Mesenchymal stem cell (in vitro differentiated cells and primary cell): ENCODE data around the gene AGAP1.

Experiments used
- DNase-seq: peaks from one replicate; pipeline ENCODE4 v3.0.0-alpha.2; 2013
- H2AFZ ChIP-seq: one replicate; pipeline ENCODE4 v1.6.1; 2013; ENCODE audit warnings: low read depth, mild to moderate bottlenecking, control low read depth, inconsistent platforms, low read length, moderate library complexity
- H2AK5ac ChIP-seq: 2 replicates; pipeline ENCODE4 v1.6.1; 2013; ENCODE audit warnings: low read length, moderate library complexity, mild to moderate bottlenecking, inconsistent platforms; ENCODE audit not compliant: severe bottlenecking
- H2BK120ac ChIP-seq: one replicate; pipeline ENCODE4 v1.6.1; 2013; ENCODE audit warnings: low read depth, mild to moderate bottlenecking, inconsistent platforms, low read length, moderate library complexity
- H2BK12ac ChIP-seq, 2 experiments: one replicate each; pipeline ENCODE4 v1.6.1; 2013; ENCODE audit warnings: inconsistent platforms in 2 of 2, low read length in 2 of 2, mild to moderate bottlenecking in 2 of 2, moderate library complexity in 2 of 2, control low read depth in 1 of 2
- H2BK15ac ChIP-seq: one replicate; pipeline ENCODE4 v1.6.1; 2013; ENCODE audit warnings: mild to moderate bottlenecking, low read depth, inconsistent platforms; ENCODE audit not compliant: poor library complexity, severe bottlenecking
- H2BK5ac ChIP-seq: 2 replicates; pipeline ENCODE4 v1.6.1; 2013; ENCODE audit warnings: low read depth, mild to moderate bottlenecking, low read length, control low read depth, inconsistent platforms; ENCODE audit not compliant: poor library complexity, severe bottlenecking
- H3K14ac ChIP-seq, 2 experiments: one replicate each; pipeline ENCODE4 v1.6.1; 2013; ENCODE audit warnings: inconsistent platforms in 2 of 2, low read length in 2 of 2, control low read depth in 1 of 2, mild to moderate bottlenecking in 1 of 2, moderate library complexity in 1 of 2
- H3K18ac ChIP-seq, 2 experiments: one replicate each; pipeline ENCODE4 v1.6.1; 2013; ENCODE audit warnings: inconsistent platforms in 2 of 2, low read length in 2 of 2, control low read depth in 1 of 2, low read depth in 1 of 2, mild to moderate bottlenecking in 1 of 2
- H3K23ac ChIP-seq, 2 experiments: one replicate each; pipeline ENCODE4 v1.6.1; 2013; ENCODE audit warnings: inconsistent platforms in 2 of 2, low read length in 2 of 2, mild to moderate bottlenecking in 2 of 2, moderate library complexity in 2 of 2, control low read depth in 1 of 2
- H3K27ac ChIP-seq: 2 replicates; pipeline ENCODE4 v1.5.1; 2013; ENCODE audit warnings: mild to moderate bottlenecking, moderate library complexity, low read length, control low read depth, inconsistent platforms; ENCODE audit not compliant: poor library complexity, severe bottlenecking
- H3K27me3 ChIP-seq, 2 experiments: 2 replicates each; pipeline versions ENCODE4 v1.6.1 to v1.7.0; 2013; ENCODE audit warnings: low read length in 2 of 2, mild to moderate bottlenecking in 2 of 2, moderate library complexity in 2 of 2, control low read depth in 1 of 2, inconsistent platforms in 1 of 2; ENCODE audit not compliant: control insufficient read depth in 1 of 2, insufficient read depth in 1 of 2
- H3K36me3 ChIP-seq, 2 experiments: 2 replicates each; pipeline versions ENCODE4 v1.6.1 to v1.7.0; 2013; ENCODE audit warnings: low read length in 2 of 2, control low read depth in 1 of 2, inconsistent platforms in 1 of 2, low read depth in 1 of 2, mild to moderate bottlenecking in 1 of 2; ENCODE audit not compliant: insufficient read depth in 2 of 2, control insufficient read depth in 1 of 2
- H3K4ac ChIP-seq, 2 experiments: one replicate each; pipeline ENCODE4 v1.6.1; 2013; ENCODE audit warnings: inconsistent platforms in 2 of 2, low read length in 2 of 2, mild to moderate bottlenecking in 2 of 2, moderate library complexity in 2 of 2, control low read depth in 1 of 2, low read depth in 1 of 2
- H3K4me1 ChIP-seq: 2 replicates; pipeline ENCODE4 v1.6.1; 2013; ENCODE audit warnings: low read depth, low read length, control low read depth; ENCODE audit not compliant: control insufficient read depth, insufficient read depth
- H3K4me2 ChIP-seq: 2 replicates; pipeline ENCODE4 v1.6.1; 2013; ENCODE audit warnings: low read length, mild to moderate bottlenecking, inconsistent platforms; ENCODE audit not compliant: poor library complexity, severe bottlenecking
- H3K4me3 ChIP-seq, 2 experiments: 2 replicates each; pipeline versions ENCODE4 v1.5.1 to v1.7.0; 2013; ENCODE audit warnings: low read length in 2 of 2, mild to moderate bottlenecking in 2 of 2, control low read depth in 1 of 2, low read depth in 1 of 2; ENCODE audit not compliant: insufficient read depth in 1 of 2
- H3K79me1 ChIP-seq: replicated peaks from 2 replicates; pipeline ENCODE4 v1.6.1; 2013; ENCODE audit warnings: mild to moderate bottlenecking, control low read depth, low read length, inconsistent platforms; ENCODE audit not compliant: poor library complexity, severe bottlenecking
- H3K9ac ChIP-seq: 2 replicates; pipeline ENCODE4 v1.7.0; 2013; ENCODE audit warnings: mild to moderate bottlenecking, low read length, moderate library complexity
- H3K9me3 ChIP-seq: 2 replicates; pipeline ENCODE4 v1.7.0; 2013; ENCODE audit warnings: mild to moderate bottlenecking, low read length; ENCODE audit not compliant: control insufficient read depth
- H4K8ac ChIP-seq: one replicate; pipeline ENCODE4 v1.6.1; 2013; ENCODE audit warnings: inconsistent platforms, mild to moderate bottlenecking, low read length, moderate library complexity
- H4K91ac ChIP-seq: one replicate; pipeline ENCODE4 v1.6.1; 2013; ENCODE audit warnings: mild to moderate bottlenecking, low read length, inconsistent platforms
- WGBS: methylation state at CpG from one replicate; pipeline ENCODE4 v1.1.7; 2013; ENCODE audit warnings: mixed read lengths; 5-methylcytosine and 5-hydroxymethylcytosine counted together

AGAP1 gene

DNA sequence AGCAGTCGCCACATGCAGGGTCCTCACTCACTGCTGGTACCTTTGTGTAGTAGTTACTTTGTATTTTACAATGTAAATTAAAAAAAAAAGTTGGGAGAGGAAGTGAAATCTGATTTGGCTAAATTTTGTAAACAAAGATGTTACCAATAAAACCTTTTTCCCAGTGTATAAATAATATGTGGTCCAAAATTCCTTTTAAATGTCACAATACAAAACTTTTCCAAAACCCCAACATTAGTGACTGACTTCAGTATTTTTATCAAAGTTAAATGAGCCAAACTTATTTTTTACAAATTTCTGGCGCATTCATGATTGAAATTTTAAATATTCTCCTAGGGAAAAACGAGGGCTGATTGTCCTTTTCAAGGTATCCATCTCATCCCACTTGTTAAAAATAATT lies 239.9 kb downstream of the AGAP1 start:
- Histone ChIP-seq H2AK5ac (no peak overlapping the region), H3K9me3 (no peaks in the 10 kb centered on the region), H3K36me3 (peaks cover 9 to 24% of the 10 kb centered on the region in 2 experiments), H3K27ac (no peak overlapping the region), H2AFZ (no peak overlapping the region), H3K79me1 (peaks cover 35% of the 10 kb centered on the region), H4K91ac (no peak overlapping the region), H3K4me3 (no peak overlapping the region), H2BK120ac (no peak overlapping the region), H3K27me3 (no peaks in the 10 kb centered on the region), H3K9ac (no peak overlapping the region), H2BK15ac (no peak overlapping the region), H3K14ac (no peak overlapping the region), H3K23ac (no peak overlapping the region), H3K4me2 (no peak overlapping the region), H3K18ac (no peak overlapping the region), H4K8ac (no peak overlapping the region), H2BK12ac (no peak overlapping the region), H3K4me1 (no peaks in the 10 kb centered on the region), H2BK5ac (no peak overlapping the region), H3K4ac (no peak overlapping the region)
- WGBS, result 100% methylated on average over 2 of the region's 3 CpGs
- DNase-seq, result no peak

DNA sequence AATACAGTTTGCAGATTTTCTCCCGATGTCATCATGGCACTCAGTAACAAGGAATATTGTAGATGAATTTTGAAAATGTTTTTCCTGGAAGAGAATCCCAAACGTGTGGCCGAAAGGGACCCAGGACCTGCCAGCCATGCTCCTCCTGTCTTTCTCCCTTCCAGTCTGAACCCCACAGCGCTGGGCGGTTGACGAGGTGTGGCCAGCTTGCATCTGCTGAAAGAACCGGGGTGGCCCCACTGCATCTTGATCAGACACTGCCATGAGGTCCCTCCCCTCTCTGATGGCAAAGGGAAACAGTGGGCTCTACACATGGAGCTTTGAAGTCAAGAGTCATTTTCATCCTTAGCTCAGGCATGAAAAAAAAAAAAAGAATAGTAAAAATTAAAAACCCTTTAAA lies 240.3 kb downstream of the AGAP1 start:
- H2BK5ac ChIP-seq, result no peak overlapping the region
- peak overlapping the region; percentile 76 for H3K9ac ChIP-seq
- peaks cover 34% of the 10 kb centered on the region for H3K79me1 ChIP-seq
- no peak overlapping the region for H3K4ac ChIP-seq
- H3K4me1 ChIP-seq, result no peaks in the 10 kb centered on the region
- no peak overlapping the region for H2BK120ac ChIP-seq
- H3K18ac ChIP-seq, result no peak overlapping the region
- H3K36me3 ChIP-seq, result peaks cover 9 to 20% of the 10 kb centered on the region in 2 experiments
- H3K14ac ChIP-seq, result no peak overlapping the region
- no peaks in the 10 kb centered on the region for H3K27me3 ChIP-seq
- no peak overlapping the region for H3K4me2 ChIP-seq
- no peak overlapping the region for H4K91ac ChIP-seq
- no peaks in the 10 kb centered on the region for H3K9me3 ChIP-seq
- H4K8ac ChIP-seq, result no peak overlapping the region
- DNase-seq, result no peak
- H3K27ac ChIP-seq, result no peak overlapping the region
- H3K23ac ChIP-seq, result no peak overlapping the region
- peak overlapping the region in 1 of 2 experiments; percentile 70 for H3K4me3 ChIP-seq
- no peak overlapping the region for H2AFZ ChIP-seq
- no peak overlapping the region for H2BK15ac ChIP-seq
- WGBS, result 93% methylated on average over 7 of the region's 7 CpGs
- no peak overlapping the region for H2BK12ac ChIP-seq
- no peak overlapping the region for H2AK5ac ChIP-seq

DNA sequence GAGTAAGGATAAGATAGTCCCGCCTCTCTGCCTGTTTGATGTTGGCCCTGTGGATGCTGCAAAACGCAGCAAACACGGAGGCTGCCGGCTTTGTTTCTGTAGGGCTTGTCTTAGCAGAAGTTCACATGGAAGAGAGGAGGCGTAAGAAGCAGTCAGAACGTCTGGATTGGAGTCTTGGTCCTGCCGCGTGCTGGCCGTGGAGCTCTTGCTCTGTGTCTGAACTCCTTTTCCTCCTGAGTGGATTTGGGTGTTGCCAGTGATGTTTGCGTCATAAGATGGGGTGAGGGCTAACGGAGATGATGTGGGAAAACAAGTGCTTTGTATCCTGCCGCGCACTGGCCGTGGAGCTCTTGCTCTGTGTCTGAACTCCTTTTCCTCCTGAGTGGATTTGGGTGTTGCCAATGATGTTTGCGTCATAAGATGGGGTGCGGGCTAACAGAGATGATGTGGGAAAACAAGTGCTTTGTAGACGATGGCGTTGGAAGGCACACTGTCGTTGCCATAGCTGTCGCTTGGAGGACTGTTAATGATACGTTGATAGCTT lies 240.9 kb downstream of the AGAP1 start:
- no peak for DNase-seq
- Histone ChIP-seq H4K91ac (no peak overlapping the region), H3K9me3 (no peaks in the 10 kb centered on the region), H3K9ac (peak overlapping the region; percentile 76), H3K14ac (no peak overlapping the region), H2BK120ac (no peak overlapping the region), H2BK12ac (no peak overlapping the region), H3K4me3 (peak overlapping the region in 1 of 2 experiments; percentile 70), H2BK5ac (no peak overlapping the region), H3K4ac (no peak overlapping the region), H2BK15ac (no peak overlapping the region), H3K23ac (no peak overlapping the region), H3K18ac (no peak overlapping the region), H2AK5ac (no peak overlapping the region), H3K79me1 (peaks cover 34% of the 10 kb centered on the region), H3K4me2 (no peak overlapping the region), H2AFZ (no peak overlapping the region), H4K8ac (no peak overlapping the region), H3K27me3 (no peaks in the 10 kb centered on the region), H3K4me1 (no peaks in the 10 kb centered on the region), H3K27ac (no peak overlapping the region), H3K36me3 (peaks cover 6 to 17% of the 10 kb centered on the region in 2 experiments)
- WGBS, result 93% methylated on average over 21 of the region's 21 CpGs

DNA sequence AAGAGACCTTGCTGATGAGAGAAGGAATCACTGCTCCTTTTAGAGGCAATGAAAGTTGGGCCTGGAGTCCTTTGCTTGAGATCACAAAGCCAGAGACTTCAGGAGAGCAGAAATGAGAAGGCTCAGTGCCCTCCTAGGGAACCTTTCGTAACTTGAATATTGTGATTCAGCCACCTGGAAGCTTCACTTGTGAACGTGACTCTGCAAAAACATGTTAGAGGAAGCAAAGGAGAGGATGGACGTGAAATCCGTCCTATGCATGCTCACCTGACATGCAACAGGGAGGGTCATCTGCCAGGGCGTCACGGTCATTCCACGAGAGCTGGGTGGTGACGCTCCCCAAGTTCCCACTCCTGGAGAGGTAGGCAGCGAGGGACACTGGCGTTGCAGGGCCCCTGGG lies 243.6 kb downstream of the AGAP1 start:
- H3K4me2 ChIP-seq, result no peak overlapping the region
- WGBS, result 94% methylated on average over 10 of the region's 10 CpGs
- no peaks in the 10 kb centered on the region for H3K27me3 ChIP-seq
- H2BK12ac ChIP-seq, result no peak overlapping the region
- H4K91ac ChIP-seq, result no peak overlapping the region
- no peak overlapping the region for H3K27ac ChIP-seq
- peaks cover 9 to 21% of the 10 kb centered on the region in 2 experiments for H3K36me3 ChIP-seq
- H3K9ac ChIP-seq, result no peak overlapping the region
- H2BK5ac ChIP-seq, result no peak overlapping the region
- peaks cover 30% of the 10 kb centered on the region for H3K79me1 ChIP-seq
- peaks cover 2% of the 10 kb centered on the region for H3K4me1 ChIP-seq
- H2BK120ac ChIP-seq, result no peak overlapping the region
- no peak overlapping the region for H2AK5ac ChIP-seq
- H3K9me3 ChIP-seq, result no peaks in the 10 kb centered on the region
- H3K4ac ChIP-seq, result no peak overlapping the region
- DNase-seq, result no peak
- no peak overlapping the region for H3K18ac ChIP-seq
- no peak overlapping the region for H3K14ac ChIP-seq
- H2BK15ac ChIP-seq, result no peak overlapping the region
- no peak overlapping the region for H3K23ac ChIP-seq
- H3K4me3 ChIP-seq, result no peak overlapping the region
- H2AFZ ChIP-seq, result no peak overlapping the region
- H4K8ac ChIP-seq, result no peak overlapping the region
